Mucosa of descending colon (tissue), 3 donors: Measurements from ENCODE around the gene UTP3. TPM values are rescaled to one million over a fixed set of nuclear protein-coding genes. Genes with fewer than 3 reads are reported as not detected.
"Not testable (repeated sequence)": the region's sequence is repeated elsewhere in the genome, so short reads cannot be mapped to it uniquely, and the experiment has no call there.

ENCODE experiments used
- ATAC-seq: fragments of 200-7000 bp; cut with Tn5 transposase; one replicate; pipeline ENCODE4 v1.9.1; 2020; ENCODE audit warnings: mild to moderate bottlenecking, moderate library complexity
- DNase-seq, 3 donors: peaks; one replicate each; pipeline ENCODE4 v3.0.0-alpha.2; 2020
- H3K36me3 ChIP-seq: fragments of 200-600 bp; one replicate; pipeline ENCODE4 v1.8.0; 2021; ENCODE audit warnings: low read depth, mild to moderate bottlenecking
- H3K4me1 ChIP-seq: fragments of 200-600 bp; one replicate; pipeline ENCODE4 v1.8.0; 2021; ENCODE audit warnings: low read depth, mild to moderate bottlenecking
- H3K4me3 ChIP-seq: fragments of 200-600 bp; one replicate; pipeline ENCODE4 v1.8.0; 2021; ENCODE audit warnings: mild to moderate bottlenecking
- H3K9me3 ChIP-seq: fragments of 200-600 bp; one replicate; pipeline ENCODE4 v1.8.0; 2021; ENCODE audit warnings: mild to moderate bottlenecking
- CTCF ChIP-seq: fragments of 200-600 bp; IDR thresholded peaks from one replicate; pipeline ENCODE4 v1.8.0; 2022; ENCODE audit warnings: antibody characterized with exemption, mild to moderate bottlenecking
- intact Hi-C, 2 donors: fragments of 100-400 bp; cut with DNase I in 1 of 2; cut with micrococcal nuclease in 1 of 2; formaldehyde crosslinking; loops; one replicate each; pipeline versions ENCODE4 v1.11.0 to v1.11.1; 2022; cut with DNase I, micrococcal nuclease
- total RNA-seq, 3 donors: library from RNA; stranded (reverse); fragmentation: NEBNext Ultra II Directional in 2 of 3; extraction: Animal tissue kit (Norgen Biotek cat#: 25700) in 2 of 3; gene quantifications; one replicate each; pipeline versions ENCODE4 v1.2.1 to v1.2.4, GENCODE V29; 2021 to 2023
- donor health status: DM: no; HTN: no; CAD: no; lungs with moderate emphysema.
- donor health status: DM: no; HTN: no; CAD: no.
- donor health status: DM: no; HTN: yes; CAD: no.

The UTP3 gene
- total RNA-seq, 3 donors from 2014 or later = 15.8 to 23.4 (median 20.5) TPM

GRCh38 chr4:70678383-70678999 is 9.8 kb upstream of the UTP3 start:
- Histone ChIP-seq H3K9me3 (no peaks in the 10 kb centered on the region), H3K4me3 (no peak overlapping the region), H3K4me1 (no peaks in the 10 kb centered on the region), H3K36me3 (no peaks in the 10 kb centered on the region)
- no peak for DNase-seq
- intact Hi-C loops = no loop called here
- no peak for TF ChIP-seq CTCF
- no peak for ATAC-seq

- DNase-seq (no peak), ATAC-seq (no peak)
- intact Hi-C loops = no loop called here
- TF ChIP-seq CTCF = no peak
- H3K9me3 ChIP-seq = no peaks in the 10 kb centered on the region
- no peaks in the 10 kb centered on the region for H3K4me1 ChIP-seq
- H3K36me3 ChIP-seq = no peaks in the 10 kb centered on the region
- no peak overlapping the region for H3K4me3 ChIP-seq
Measured at GRCh38 chr4:70680934-70681333, 7.4 kb upstream of the UTP3 start.

- Histone ChIP-seq H3K4me3 (no peak overlapping the region), H3K4me1 (no peaks in the 10 kb centered on the region), H3K9me3 (no peaks in the 10 kb centered on the region), H3K36me3 (no peaks in the 10 kb centered on the region)
- intact Hi-C loops = no loop called here
- ATAC-seq = no peak
- TF ChIP-seq CTCF = no peak
- no peak for DNase-seq
Measured at GRCh38 chr4:70681704-70682103, 6.6 kb upstream of the UTP3 start.

GRCh38 chr4:70682142-70682541 is 6.2 kb upstream of the UTP3 start:
- DNase-seq, H3K4me1 ChIP-seq, H3K9me3 ChIP-seq, ATAC-seq, intact Hi-C loops, H3K4me3 ChIP-seq, H3K36me3 ChIP-seq: not testable (repeated sequence)

- no peak for TF ChIP-seq CTCF
- H3K4me1 ChIP-seq = peaks cover 23% of the 10 kb centered on the region
- DNase-seq = peak in 2 of 3 donors; percentile 53 to 58
- intact Hi-C loops = no loop called here
- peak overlapping the region; percentile 49 for H3K4me3 ChIP-seq
- H3K9me3 ChIP-seq = no peaks in the 10 kb centered on the region
- no peak for ATAC-seq
- no peaks in the 10 kb centered on the region for H3K36me3 ChIP-seq
Measured at GRCh38 chr4:70687392-70687791, 940 bp upstream of the UTP3 start.

- TF ChIP-seq CTCF = no peak
- Histone ChIP-seq H3K4me1 (peaks cover 23% of the 10 kb centered on the region), H3K9me3 (no peaks in the 10 kb centered on the region), H3K36me3 (no peaks in the 10 kb centered on the region), H3K4me3 (peak overlapping the region; percentile 49)
- peak; percentile 26 for ATAC-seq
- intact Hi-C loops = no loop called here
- DNase-seq = peak in 1 of 3 donors; percentile 43
Measured at GRCh38 chr4:70688795-70689231, 481 bp downstream of the UTP3 start.
